KMS-11 (cell line): ENCODE results near the gene EFNA4.

Experiments used
- H2AFZ ChIP-seq: fragments of 200-600 bp; sonication (generic); 2 replicates; pipeline ENCODE4 v1.6.1; 2016; ENCODE audit warnings: antibody characterized with exemption, mixed run types, low read depth
- H3K27ac ChIP-seq: fragments of 200-600 bp; sonication (generic); 2 replicates; pipeline ENCODE4 v1.6.1; 2016; ENCODE audit warnings: mild to moderate bottlenecking, mixed run types
- H3K27me3 ChIP-seq: fragments of 200-600 bp; sonication (generic); 2 replicates; pipeline ENCODE4 v1.6.1; 2017; ENCODE audit warnings: mild to moderate bottlenecking, low read depth, mixed run types, moderate library complexity; ENCODE audit not compliant: insufficient read depth
- H3K36me3 ChIP-seq: fragments of 200-600 bp; sonication (generic); 2 replicates; pipeline ENCODE4 v1.6.1; 2017; ENCODE audit warnings: mild to moderate bottlenecking, mixed run types; ENCODE audit not compliant: insufficient read depth
- H3K4me1 ChIP-seq: fragments of 200-600 bp; sonication (generic); 2 replicates; pipeline ENCODE4 v1.6.1; 2016; ENCODE audit warnings: mild to moderate bottlenecking, low read depth, mixed run types; ENCODE audit not compliant: poor library complexity, severe bottlenecking
- H3K4me2 ChIP-seq: fragments of 200-600 bp; sonication (generic); 2 replicates; pipeline ENCODE4 v1.7.0; 2016; ENCODE audit warnings: mild to moderate bottlenecking, mixed run types
- H3K4me3 ChIP-seq: fragments of 200-600 bp; sonication (generic); IDR thresholded peaks from 2 replicates; pipeline ENCODE4 v1.6.1; 2017; ENCODE audit warnings: low read depth, low read length, mixed read lengths; ENCODE audit not compliant: insufficient read depth
- H3K79me2 ChIP-seq: fragments of 200-600 bp; sonication (generic); 2 replicates; pipeline ENCODE4 v1.6.1; 2016; ENCODE audit warnings: low read depth, mixed run types; ENCODE audit not compliant: insufficient read depth
- H3K9ac ChIP-seq: fragments of 200-600 bp; sonication (generic); 2 replicates; pipeline ENCODE4 v1.6.1; 2016; ENCODE audit warnings: mild to moderate bottlenecking, mixed run types
- H4K20me1 ChIP-seq: fragments of 200-600 bp; sonication (generic); 2 replicates; pipeline ENCODE4 v1.6.1; 2016; ENCODE audit warnings: mild to moderate bottlenecking, mixed run types; ENCODE audit not compliant: insufficient read depth
- TF ChIP-seq, protein P1 (sequence below): fragments of 200-600 bp; sonication (generic); conservative IDR thresholded peaks from 2 replicates; pipeline ENCODE4 v1.6.1; 2017; ENCODE audit warnings: low read depth, mild to moderate bottlenecking, antibody characterized with exemption, low read length, moderate library complexity, mixed read lengths

The EFNA4 gene

DNA sequence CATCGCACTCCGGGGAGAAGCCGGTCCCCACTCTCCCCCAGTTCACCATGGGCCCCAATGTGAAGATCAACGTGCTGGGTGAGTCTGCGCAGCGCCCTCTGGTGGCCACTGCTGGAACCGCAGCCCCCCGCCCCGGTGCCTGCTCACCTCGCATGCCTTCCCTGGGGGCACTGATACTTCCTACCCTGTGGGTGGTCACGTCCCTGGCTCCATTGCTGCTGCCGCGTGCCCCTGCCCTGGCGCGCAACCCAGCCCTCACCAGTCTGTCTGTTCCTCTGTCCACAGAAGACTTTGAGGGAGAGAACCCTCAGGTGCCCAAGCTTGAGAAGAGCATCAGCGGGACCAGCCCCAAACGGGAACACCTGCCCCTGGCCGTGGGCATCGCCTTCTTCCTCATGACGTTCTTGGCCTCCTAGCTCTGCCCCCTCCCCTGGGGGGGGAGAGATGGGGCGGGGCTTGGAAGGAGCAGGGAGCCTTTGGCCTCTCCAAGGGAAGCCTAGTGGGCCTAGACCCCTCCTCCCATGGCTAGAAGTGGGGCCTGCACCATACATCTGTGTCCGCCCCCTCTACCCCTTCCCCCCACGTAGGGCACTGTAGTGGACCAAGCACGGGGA, 22.7 kb downstream of the EFNA4 start:
- Histone ChIP-seq H2AFZ (peak overlapping the region; percentile 89), H3K27me3 (peaks cover 26% of the 10 kb centered on the region), H3K4me3 (no peak overlapping the region), H3K4me2 (peak overlapping the region; percentile 91), H3K79me2 (no peaks in the 10 kb centered on the region), H3K9ac (peak overlapping the region; percentile 45; the same call in 1 of the 2 replicates), H4K20me1 (no peaks in the 10 kb centered on the region), H3K36me3 (no peaks in the 10 kb centered on the region), H3K27ac (peak overlapping the region; percentile 39), H3K4me1 (peaks cover 51% of the 10 kb centered on the region)
- TF ChIP-seq, protein P1, sequence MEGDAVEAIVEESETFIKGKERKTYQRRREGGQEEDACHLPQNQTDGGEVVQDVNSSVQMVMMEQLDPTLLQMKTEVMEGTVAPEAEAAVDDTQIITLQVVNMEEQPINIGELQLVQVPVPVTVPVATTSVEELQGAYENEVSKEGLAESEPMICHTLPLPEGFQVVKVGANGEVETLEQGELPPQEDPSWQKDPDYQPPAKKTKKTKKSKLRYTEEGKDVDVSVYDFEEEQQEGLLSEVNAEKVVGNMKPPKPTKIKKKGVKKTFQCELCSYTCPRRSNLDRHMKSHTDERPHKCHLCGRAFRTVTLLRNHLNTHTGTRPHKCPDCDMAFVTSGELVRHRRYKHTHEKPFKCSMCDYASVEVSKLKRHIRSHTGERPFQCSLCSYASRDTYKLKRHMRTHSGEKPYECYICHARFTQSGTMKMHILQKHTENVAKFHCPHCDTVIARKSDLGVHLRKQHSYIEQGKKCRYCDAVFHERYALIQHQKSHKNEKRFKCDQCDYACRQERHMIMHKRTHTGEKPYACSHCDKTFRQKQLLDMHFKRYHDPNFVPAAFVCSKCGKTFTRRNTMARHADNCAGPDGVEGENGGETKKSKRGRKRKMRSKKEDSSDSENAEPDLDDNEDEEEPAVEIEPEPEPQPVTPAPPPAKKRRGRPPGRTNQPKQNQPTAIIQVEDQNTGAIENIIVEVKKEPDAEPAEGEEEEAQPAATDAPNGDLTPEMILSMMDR, result peak; percentile 100

DNA sequence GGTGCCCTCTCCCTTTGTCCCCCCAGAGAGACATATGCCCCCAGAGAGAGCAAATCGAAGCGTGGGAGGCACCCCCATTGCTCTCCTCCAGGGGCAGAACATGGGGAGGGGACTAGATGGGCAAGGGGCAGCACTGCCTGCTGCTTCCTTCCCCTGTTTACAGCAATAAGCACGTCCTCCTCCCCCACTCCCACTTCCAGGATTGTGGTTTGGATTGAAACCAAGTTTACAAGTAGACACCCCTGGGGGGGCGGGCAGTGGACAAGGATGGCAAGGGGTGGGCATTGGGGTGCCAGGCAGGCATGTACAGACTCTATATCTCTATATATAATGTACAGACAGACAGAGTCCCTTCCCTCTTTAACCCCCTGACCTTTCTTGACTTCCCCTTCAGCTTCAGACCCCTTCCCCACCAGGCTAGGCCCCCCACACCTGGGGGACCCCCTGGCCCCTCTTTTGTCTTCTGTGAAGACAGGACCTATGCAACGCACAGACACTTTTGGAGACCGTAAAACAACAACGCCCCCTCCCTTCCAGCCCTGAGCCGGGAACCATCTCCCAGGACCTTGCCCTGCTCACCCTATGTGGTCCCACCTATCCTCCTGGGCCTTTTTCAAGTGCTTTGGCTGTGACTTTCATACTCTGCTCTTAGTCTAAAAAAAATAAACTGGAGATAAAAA, 23.5 kb downstream of the EFNA4 start:
- H4K20me1 ChIP-seq, result no peaks in the 10 kb centered on the region
- peaks cover 48% of the 10 kb centered on the region for H3K4me1 ChIP-seq
- H3K27ac ChIP-seq, result no peak overlapping the region
- H3K4me2 ChIP-seq, result peak overlapping the region; percentile 91; the same call in 1 of the 2 replicates
- H3K27me3 ChIP-seq, result peaks cover 18% of the 10 kb centered on the region
- no peak overlapping the region for H3K4me3 ChIP-seq
- TF ChIP-seq, protein P1, result peak; percentile 49; the same call in 1 of the 2 replicates
- no peaks in the 10 kb centered on the region for H3K79me2 ChIP-seq
- no peak overlapping the region; the same call in 1 of the 2 replicates for H3K9ac ChIP-seq
- H3K36me3 ChIP-seq, result no peaks in the 10 kb centered on the region
- H2AFZ ChIP-seq, result no peak overlapping the region; the same call in 1 of the 2 replicates

DNA sequence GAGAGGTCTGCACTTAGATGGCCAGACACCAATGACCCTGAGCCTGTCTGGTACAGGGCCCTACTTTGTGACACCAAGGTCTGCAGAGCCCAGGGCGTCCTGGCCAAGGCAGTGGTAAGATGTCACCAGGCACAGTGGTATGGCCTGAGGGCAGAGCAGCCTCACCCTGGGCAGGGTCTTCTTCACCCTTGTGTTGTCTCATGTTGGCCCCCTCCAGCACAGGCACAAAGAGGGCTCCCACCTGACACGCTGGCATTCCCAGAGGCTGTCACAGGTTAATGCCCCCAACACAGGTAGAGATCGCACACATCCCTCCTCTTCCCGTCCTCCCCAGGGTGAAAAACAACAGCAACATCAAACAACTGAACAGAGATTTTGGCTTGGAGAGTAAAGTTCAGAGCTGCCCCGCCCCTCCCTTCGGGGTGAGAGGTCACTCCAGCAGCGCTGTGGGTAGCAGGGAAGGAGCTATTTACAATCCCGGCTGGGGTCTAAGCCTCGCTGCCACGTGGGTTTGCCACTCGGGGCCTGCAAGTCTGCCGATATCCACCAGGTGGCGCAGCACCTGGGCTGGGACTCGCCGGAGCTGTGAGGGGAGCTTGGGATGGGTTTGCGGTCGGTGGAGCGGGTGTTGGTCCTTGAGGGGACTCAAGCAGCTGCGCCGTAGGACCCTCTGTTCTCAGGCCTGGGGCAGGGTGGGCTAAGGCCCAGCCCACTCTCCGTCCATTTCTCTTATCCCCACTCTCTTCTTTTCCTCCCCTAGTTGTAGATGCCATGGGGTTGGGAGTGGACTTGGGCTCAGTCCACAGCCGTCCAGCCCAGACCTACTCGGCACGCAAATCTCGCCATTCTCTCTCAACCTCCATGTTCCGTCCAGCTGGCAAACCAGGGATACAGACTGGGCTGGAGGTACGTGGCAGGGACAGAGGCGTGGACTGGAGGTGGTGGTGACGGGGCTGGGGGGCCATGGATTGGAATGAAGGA, 27.8 kb downstream of the EFNA4 start:
- Histone ChIP-seq H3K79me2 (no peaks in the 10 kb centered on the region), H3K36me3 (no peaks in the 10 kb centered on the region), H3K27ac (no peak overlapping the region), H2AFZ (peak overlapping the region; percentile 84), H3K4me2 (peak overlapping the region; percentile 47), H3K4me3 (peak overlapping the region; percentile 77), H3K27me3 (peaks cover under 1% of the 10 kb centered on the region; the same call in 1 of the 2 replicates), H3K4me1 (peaks cover 34% of the 10 kb centered on the region), H3K9ac (peak overlapping the region; percentile 3; the same call in 1 of the 2 replicates), H4K20me1 (no peaks in the 10 kb centered on the region)
- TF ChIP-seq, protein P1, result peak; percentile 100

DNA sequence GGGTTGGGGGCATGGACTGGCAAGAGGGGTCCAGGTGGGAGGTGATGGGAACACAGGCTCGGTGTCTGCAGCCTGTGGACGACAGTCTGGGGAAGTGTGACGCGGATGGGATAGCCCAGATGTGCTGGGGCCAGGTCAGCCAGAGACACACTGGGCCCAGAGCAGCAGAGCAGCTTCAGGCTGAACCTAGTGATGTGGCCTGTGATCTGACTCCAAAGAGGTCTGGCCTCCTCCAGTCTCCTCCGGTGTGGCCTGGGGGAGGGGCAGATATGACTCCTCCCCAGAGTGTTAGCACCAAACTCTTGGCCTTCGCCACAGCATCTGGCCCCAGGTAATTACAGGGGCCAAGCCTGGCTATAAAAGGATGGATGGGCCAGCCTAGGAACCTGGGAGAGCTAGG, 28.6 kb downstream of the EFNA4 start:
- H3K4me2 ChIP-seq, result no peak overlapping the region
- no peak overlapping the region for H3K9ac ChIP-seq
- no peaks in the 10 kb centered on the region for H3K79me2 ChIP-seq
- TF ChIP-seq, protein P1, result no peak
- peak overlapping the region; percentile 49 for H3K4me3 ChIP-seq
- no peaks in the 10 kb centered on the region for H3K36me3 ChIP-seq
- no peak overlapping the region for H2AFZ ChIP-seq
- H4K20me1 ChIP-seq, result no peaks in the 10 kb centered on the region
- peaks cover 27% of the 10 kb centered on the region for H3K4me1 ChIP-seq
- no peak overlapping the region for H3K27ac ChIP-seq
- H3K27me3 ChIP-seq, result peaks cover 3% of the 10 kb centered on the region; the same call in 1 of the 2 replicates
